Liver (tissue), 3 donors: Measurements from ENCODE around the gene FAAP100.

Experiments
- EGR1 ChIP-seq, 2 donors: IDR thresholded peaks; 2 replicates each; pipeline ENCODE4 v1.6.1; 2016 to 2018; ENCODE audit warnings: antibody characterized with exemption in 2 of 2, low read depth in 2 of 2
- GABPA ChIP-seq, 2 donors: IDR thresholded peaks in 1 of 2; conservative IDR thresholded peaks in 1 of 2; 2 replicates each; pipeline ENCODE4 v1.6.1; 2016; ENCODE audit warnings: antibody characterized with exemption in 2 of 2, mild to moderate bottlenecking in 1 of 2, moderate library complexity in 1 of 2
- HNF4G ChIP-seq: IDR thresholded peaks from 2 replicates; pipeline ENCODE4 v1.6.1; 2016; ENCODE audit warnings: antibody characterized with exemption
- JUND ChIP-seq, 2 donors: IDR thresholded peaks; 2 replicates each; pipeline ENCODE4 v1.6.1; 2016; ENCODE audit warnings: antibody characterized with exemption in 2 of 2
- RAD21 ChIP-seq, 2 donors: IDR thresholded peaks; 2 replicates each; pipeline ENCODE4 v1.6.1; 2016; ENCODE audit warnings: antibody characterized with exemption in 2 of 2, mild to moderate bottlenecking in 2 of 2
- SP1 ChIP-seq: IDR thresholded peaks from 2 replicates; pipeline ENCODE4 v1.6.1; 2018; ENCODE audit warnings: antibody characterized with exemption, mild to moderate bottlenecking
- TAF1 ChIP-seq: conservative IDR thresholded peaks from 2 replicates; pipeline ENCODE4 v1.6.1; 2016; ENCODE audit warnings: antibody characterized with exemption, mild to moderate bottlenecking
- YY1 ChIP-seq: IDR thresholded peaks from 2 replicates; pipeline ENCODE4 v1.6.1; 2016; ENCODE audit warnings: antibody characterized with exemption, mild to moderate bottlenecking
- TF ChIP-seq, protein P1 (sequence below): IDR thresholded peaks from 2 replicates; pipeline ENCODE4 v1.6.1; 2016; ENCODE audit warnings: antibody characterized with exemption, mild to moderate bottlenecking
- TF ChIP-seq, protein P2 (sequence below): fragments of 150-350 bp; IDR thresholded peaks from 2 replicates; pipeline ENCODE4 v1.5.1; 2017; ENCODE audit warnings: improper control_type of control experiment, low read depth, low read length; ENCODE audit not compliant: missing input control
- TF ChIP-seq, protein P3 (sequence below): IDR thresholded peaks from 2 replicates; pipeline ENCODE4 v1.6.1; 2016; ENCODE audit warnings: antibody characterized with exemption
- TF ChIP-seq, protein P4 (sequence below): IDR thresholded peaks from 2 replicates; pipeline ENCODE4 v1.6.1; 2016; ENCODE audit warnings: antibody characterized with exemption
- TF ChIP-seq, protein P5 (sequence below): IDR thresholded peaks from 2 replicates; pipeline ENCODE4 v1.6.1; 2016; ENCODE audit warnings: antibody characterized with exemption
- donor health status: healthy.
- donor health status: healthy.

DNA sequence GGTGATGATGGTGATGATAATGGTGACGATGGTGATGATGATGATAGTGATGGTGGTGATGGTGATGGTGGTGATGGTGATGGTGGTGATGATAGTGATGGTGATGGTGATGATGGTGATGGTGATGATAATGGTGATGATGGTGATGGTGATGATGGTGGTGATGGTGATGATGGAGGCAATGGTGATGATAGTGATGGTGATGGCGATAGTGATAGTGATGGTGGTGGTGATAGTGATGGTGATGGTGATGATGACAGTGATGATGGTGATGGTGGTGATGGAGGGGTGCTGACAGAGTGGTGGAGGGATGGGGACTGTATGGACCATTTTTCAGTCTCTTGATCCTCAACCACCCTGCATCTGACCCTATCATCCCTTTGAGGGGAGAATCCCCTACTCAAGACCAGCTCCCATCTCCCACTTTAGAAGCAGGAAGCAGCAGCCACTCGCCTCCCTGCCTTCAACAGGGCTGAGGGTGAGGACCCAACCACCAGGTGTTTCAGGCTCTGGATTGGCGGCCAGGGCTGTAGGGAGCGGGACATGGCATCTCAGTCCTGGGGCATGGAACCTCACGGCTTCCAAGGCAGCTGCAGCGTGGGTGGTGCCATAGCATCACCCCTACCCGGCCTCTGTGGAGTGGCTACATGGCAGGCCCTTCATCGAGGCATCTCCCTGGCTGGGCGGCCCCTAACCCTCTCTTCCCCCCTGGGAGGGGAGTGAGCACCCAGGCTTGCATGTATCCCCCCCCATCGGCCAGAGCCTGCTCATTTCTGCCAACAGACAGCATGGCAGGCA is 19.5 kb downstream of the FAAP100 start:
- TF ChIP-seq, protein P1, sequence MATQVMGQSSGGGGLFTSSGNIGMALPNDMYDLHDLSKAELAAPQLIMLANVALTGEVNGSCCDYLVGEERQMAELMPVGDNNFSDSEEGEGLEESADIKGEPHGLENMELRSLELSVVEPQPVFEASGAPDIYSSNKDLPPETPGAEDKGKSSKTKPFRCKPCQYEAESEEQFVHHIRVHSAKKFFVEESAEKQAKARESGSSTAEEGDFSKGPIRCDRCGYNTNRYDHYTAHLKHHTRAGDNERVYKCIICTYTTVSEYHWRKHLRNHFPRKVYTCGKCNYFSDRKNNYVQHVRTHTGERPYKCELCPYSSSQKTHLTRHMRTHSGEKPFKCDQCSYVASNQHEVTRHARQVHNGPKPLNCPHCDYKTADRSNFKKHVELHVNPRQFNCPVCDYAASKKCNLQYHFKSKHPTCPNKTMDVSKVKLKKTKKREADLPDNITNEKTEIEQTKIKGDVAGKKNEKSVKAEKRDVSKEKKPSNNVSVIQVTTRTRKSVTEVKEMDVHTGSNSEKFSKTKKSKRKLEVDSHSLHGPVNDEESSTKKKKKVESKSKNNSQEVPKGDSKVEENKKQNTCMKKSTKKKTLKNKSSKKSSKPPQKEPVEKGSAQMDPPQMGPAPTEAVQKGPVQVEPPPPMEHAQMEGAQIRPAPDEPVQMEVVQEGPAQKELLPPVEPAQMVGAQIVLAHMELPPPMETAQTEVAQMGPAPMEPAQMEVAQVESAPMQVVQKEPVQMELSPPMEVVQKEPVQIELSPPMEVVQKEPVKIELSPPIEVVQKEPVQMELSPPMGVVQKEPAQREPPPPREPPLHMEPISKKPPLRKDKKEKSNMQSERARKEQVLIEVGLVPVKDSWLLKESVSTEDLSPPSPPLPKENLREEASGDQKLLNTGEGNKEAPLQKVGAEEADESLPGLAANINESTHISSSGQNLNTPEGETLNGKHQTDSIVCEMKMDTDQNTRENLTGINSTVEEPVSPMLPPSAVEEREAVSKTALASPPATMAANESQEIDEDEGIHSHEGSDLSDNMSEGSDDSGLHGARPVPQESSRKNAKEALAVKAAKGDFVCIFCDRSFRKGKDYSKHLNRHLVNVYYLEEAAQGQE: no peak
- no peak for TF ChIP-seq JUND (IDR thresholded peaks at IDR 0.05)
- no peak for TF ChIP-seq TAF1
- TF ChIP-seq, protein P2, sequence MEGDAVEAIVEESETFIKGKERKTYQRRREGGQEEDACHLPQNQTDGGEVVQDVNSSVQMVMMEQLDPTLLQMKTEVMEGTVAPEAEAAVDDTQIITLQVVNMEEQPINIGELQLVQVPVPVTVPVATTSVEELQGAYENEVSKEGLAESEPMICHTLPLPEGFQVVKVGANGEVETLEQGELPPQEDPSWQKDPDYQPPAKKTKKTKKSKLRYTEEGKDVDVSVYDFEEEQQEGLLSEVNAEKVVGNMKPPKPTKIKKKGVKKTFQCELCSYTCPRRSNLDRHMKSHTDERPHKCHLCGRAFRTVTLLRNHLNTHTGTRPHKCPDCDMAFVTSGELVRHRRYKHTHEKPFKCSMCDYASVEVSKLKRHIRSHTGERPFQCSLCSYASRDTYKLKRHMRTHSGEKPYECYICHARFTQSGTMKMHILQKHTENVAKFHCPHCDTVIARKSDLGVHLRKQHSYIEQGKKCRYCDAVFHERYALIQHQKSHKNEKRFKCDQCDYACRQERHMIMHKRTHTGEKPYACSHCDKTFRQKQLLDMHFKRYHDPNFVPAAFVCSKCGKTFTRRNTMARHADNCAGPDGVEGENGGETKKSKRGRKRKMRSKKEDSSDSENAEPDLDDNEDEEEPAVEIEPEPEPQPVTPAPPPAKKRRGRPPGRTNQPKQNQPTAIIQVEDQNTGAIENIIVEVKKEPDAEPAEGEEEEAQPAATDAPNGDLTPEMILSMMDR: no peak
- TF ChIP-seq, protein P3, sequence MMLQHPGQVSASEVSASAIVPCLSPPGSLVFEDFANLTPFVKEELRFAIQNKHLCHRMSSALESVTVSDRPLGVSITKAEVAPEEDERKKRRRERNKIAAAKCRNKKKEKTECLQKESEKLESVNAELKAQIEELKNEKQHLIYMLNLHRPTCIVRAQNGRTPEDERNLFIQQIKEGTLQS: no peak
- TF ChIP-seq, protein P4, sequence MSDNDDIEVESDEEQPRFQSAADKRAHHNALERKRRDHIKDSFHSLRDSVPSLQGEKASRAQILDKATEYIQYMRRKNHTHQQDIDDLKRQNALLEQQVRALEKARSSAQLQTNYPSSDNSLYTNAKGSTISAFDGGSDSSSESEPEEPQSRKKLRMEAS: no peak
- no peak for TF ChIP-seq RAD21 (IDR thresholded peaks at IDR 0.05)
- no peak for TF ChIP-seq GABPA (IDR thresholded peaks at IDR 0.05 in 1 of 2, conservative IDR thresholded peaks at IDR 0.05 in 1 of 2)
- no peak for TF ChIP-seq HNF4G
- TF ChIP-seq, protein P5, sequence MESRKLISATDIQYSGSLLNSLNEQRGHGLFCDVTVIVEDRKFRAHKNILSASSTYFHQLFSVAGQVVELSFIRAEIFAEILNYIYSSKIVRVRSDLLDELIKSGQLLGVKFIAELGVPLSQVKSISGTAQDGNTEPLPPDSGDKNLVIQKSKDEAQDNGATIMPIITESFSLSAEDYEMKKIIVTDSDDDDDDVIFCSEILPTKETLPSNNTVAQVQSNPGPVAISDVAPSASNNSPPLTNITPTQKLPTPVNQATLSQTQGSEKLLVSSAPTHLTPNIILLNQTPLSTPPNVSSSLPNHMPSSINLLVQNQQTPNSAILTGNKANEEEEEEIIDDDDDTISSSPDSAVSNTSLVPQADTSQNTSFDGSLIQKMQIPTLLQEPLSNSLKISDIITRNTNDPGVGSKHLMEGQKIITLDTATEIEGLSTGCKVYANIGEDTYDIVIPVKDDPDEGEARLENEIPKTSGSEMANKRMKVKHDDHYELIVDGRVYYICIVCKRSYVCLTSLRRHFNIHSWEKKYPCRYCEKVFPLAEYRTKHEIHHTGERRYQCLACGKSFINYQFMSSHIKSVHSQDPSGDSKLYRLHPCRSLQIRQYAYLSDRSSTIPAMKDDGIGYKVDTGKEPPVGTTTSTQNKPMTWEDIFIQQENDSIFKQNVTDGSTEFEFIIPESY: no peak
- TF ChIP-seq SP1: no peak
- no peak for TF ChIP-seq EGR1 (IDR thresholded peaks at IDR 0.05; ENCODE audit: low read depth in 2 of 2)
- no peak for TF ChIP-seq YY1
